GM18517 (cell line): ENCODE measurements around the gene OR7D4.
"Not testable (repeated sequence)": the region's sequence is repeated elsewhere in the genome, so short reads cannot be mapped to it uniquely, and the experiment has no call there.

Experiments
- ATAC-seq: cut with Tn5 transposase; IDR thresholded peaks from one replicate; pipeline ENCODE4 v1.9.1; 2021; ENCODE audit warnings: mild to moderate bottlenecking, moderate library complexity; ENCODE audit not compliant: unreplicated experiment

OR7D4 gene

GRCh38 chr19:9219489-9219888 lies at the start of gene OR7D4:
OR7D4 (minus strand) TSS chr19:9219589; CDS start chr19:9214837, 4,752 bp downstream.
- no peak for ATAC-seq

- no peak for ATAC-seq
Measured at GRCh38 chr19:9251236-9251635, 31.8 kb upstream of the OR7D4 start.

- no peak for ATAC-seq
Measured at GRCh38 chr19:9250630-9251029, 31.2 kb upstream of the OR7D4 start, which contains the start of gene OR7E24. OR7E24 (plus strand) TSS chr19:9250930; CDS start chr19:9251044, 114 bp downstream.

- no peak for ATAC-seq
Measured at GRCh38 chr19:9205501-9206113, 13.8 kb downstream of the OR7D4 start.

- not testable (repeated sequence) for ATAC-seq
Measured at GRCh38 chr19:9198044-9198443, 21.3 kb downstream of the OR7D4 start.

GRCh38 chr19:9189535-9189934 lies 29.9 kb downstream of the OR7D4 start:
- ATAC-seq = no peak

GRCh38 chr19:9187191-9187590 lies 32.2 kb downstream of the OR7D4 start:
- no peak for ATAC-seq

- ATAC-seq = no peak
Measured at GRCh38 chr19:9183000-9183399, 36.4 kb downstream of the OR7D4 start.

- no peak for ATAC-seq
Measured at GRCh38 chr19:9178901-9179300, 40.5 kb downstream of the OR7D4 start, which contains the start of gene OR7D2. OR7D2 (plus strand) TSS chr19:9178979; CDS start chr19:9185782, 6,803 bp downstream.

- no peak for ATAC-seq
Measured at GRCh38 chr19:9175326-9175725, 44.1 kb downstream of the OR7D4 start.

GRCh38 chr19:9171393-9171991 lies 47.9 kb downstream of the OR7D4 start:
- no peak for ATAC-seq

GRCh38 chr19:9166846-9167245 lies 52.5 kb downstream of the OR7D4 start:
- ATAC-seq = no peak

GRCh38 chr19:9165261-9165660 lies 54.1 kb downstream of the OR7D4 start:
- no peak for ATAC-seq

GRCh38 chr19:9161427-9161826 lies 58.0 kb downstream of the OR7D4 start:
- no peak for ATAC-seq
